DLD1 (cell line): Measurements from ENCODE around the gene PRKN.

Experiments used
- in situ Hi-C: cut with HindIII; loops from 2 replicates; pipeline ENCODE4 v1.10.0; 2017; ENCODE audit warnings: low sequenced_read_pairs

PRKN gene

GRCh38 chr6:162622572-162622971 lies 105.0 kb downstream of the PRKN start:
- in situ Hi-C loops, result no loop called here

GRCh38 chr6:162621246-162621645 lies 106.3 kb downstream of the PRKN start:
- in situ Hi-C loops, result no loop called here

GRCh38 chr6:162620073-162620472 lies 107.5 kb downstream of the PRKN start:
- in situ Hi-C loops, result no loop called here

GRCh38 chr6:162618448-162619002 lies 109.0 kb downstream of the PRKN start:
- in situ Hi-C loops, result no loop called here

GRCh38 chr6:162615016-162615705 lies 112.4 kb downstream of the PRKN start:
- in situ Hi-C loops, result no loop called here

- in situ Hi-C loops, result no loop called here
These were observed 114.3 kb downstream of the PRKN start for GRCh38 chr6:162613310-162613709.

- in situ Hi-C loops, result no loop called here
These were observed 115.0 kb downstream of the PRKN start for GRCh38 chr6:162612613-162613012.

GRCh38 chr6:162610351-162610750 lies 117.2 kb downstream of the PRKN start:
- in situ Hi-C loops, result no loop called here

- in situ Hi-C loops, result no loop called here
These were observed 121.7 kb downstream of the PRKN start for GRCh38 chr6:162605881-162606280.

GRCh38 chr6:162603231-162604015 lies 124.1 kb downstream of the PRKN start:
- in situ Hi-C loops, result no loop called here

- in situ Hi-C loops, result no loop called here
These were observed 124.8 kb downstream of the PRKN start for GRCh38 chr6:162602759-162603158.

- in situ Hi-C loops, result no loop called here
These were observed 130.9 kb downstream of the PRKN start for GRCh38 chr6:162596676-162597075.

- in situ Hi-C loops, result no loop called here
These were observed 136.0 kb downstream of the PRKN start for GRCh38 chr6:162591517-162591916.

- in situ Hi-C loops, result no loop called here
These were observed 145.4 kb downstream of the PRKN start for GRCh38 chr6:162581988-162582780.

- in situ Hi-C loops, result no loop called here
These were observed 146.9 kb downstream of the PRKN start for GRCh38 chr6:162580619-162581018.

- in situ Hi-C loops, result no loop called here
These were observed 151.6 kb downstream of the PRKN start for GRCh38 chr6:162576016-162576415.

- in situ Hi-C loops, result no loop called here
These were observed 155.3 kb downstream of the PRKN start for GRCh38 chr6:162572240-162572639.

- in situ Hi-C loops, result no loop called here
These were observed 159.3 kb downstream of the PRKN start for GRCh38 chr6:162568266-162568665.

- in situ Hi-C loops, result no loop called here
These were observed 165.5 kb downstream of the PRKN start for GRCh38 chr6:162562041-162562440.

- in situ Hi-C loops, result no loop called here
These were observed 166.7 kb downstream of the PRKN start for GRCh38 chr6:162560891-162561290.

GRCh38 chr6:162554531-162554930 lies 173.0 kb downstream of the PRKN start:
- in situ Hi-C loops, result no loop called here
